Panc1 (cell line): ENCODE measurements around the gene ANO8.

Experiments used
- REST ChIP-seq, 2 experiments: IDR thresholded peaks; 2 replicates each; pipeline ENCODE4 v1.6.1; 2011 to 2012; ENCODE audit warnings: low read depth in 2 of 2, control low read depth in 1 of 2, low read length in 1 of 2, mild to moderate bottlenecking in 1 of 2, moderate library complexity in 1 of 2; ENCODE audit not compliant: insufficient read depth in 1 of 2
- SIN3A ChIP-seq: IDR thresholded peaks from 2 replicates; pipeline ENCODE4 v1.6.1; 2012; ENCODE audit warnings: low read depth, mild to moderate bottlenecking, low read length, moderate library complexity, borderline replicate concordance; ENCODE audit not compliant: insufficient read depth
- TF ChIP-seq, protein P1 (sequence below): fragments of 450-650 bp; IDR thresholded peaks from 2 replicates; pipeline ENCODE4 v1.5.1; 2017; ENCODE audit warnings: mild to moderate bottlenecking

- TF ChIP-seq, protein P1, sequence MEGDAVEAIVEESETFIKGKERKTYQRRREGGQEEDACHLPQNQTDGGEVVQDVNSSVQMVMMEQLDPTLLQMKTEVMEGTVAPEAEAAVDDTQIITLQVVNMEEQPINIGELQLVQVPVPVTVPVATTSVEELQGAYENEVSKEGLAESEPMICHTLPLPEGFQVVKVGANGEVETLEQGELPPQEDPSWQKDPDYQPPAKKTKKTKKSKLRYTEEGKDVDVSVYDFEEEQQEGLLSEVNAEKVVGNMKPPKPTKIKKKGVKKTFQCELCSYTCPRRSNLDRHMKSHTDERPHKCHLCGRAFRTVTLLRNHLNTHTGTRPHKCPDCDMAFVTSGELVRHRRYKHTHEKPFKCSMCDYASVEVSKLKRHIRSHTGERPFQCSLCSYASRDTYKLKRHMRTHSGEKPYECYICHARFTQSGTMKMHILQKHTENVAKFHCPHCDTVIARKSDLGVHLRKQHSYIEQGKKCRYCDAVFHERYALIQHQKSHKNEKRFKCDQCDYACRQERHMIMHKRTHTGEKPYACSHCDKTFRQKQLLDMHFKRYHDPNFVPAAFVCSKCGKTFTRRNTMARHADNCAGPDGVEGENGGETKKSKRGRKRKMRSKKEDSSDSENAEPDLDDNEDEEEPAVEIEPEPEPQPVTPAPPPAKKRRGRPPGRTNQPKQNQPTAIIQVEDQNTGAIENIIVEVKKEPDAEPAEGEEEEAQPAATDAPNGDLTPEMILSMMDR = no peak
- TF ChIP-seq REST (IDR thresholded peaks at IDR 0.05; ENCODE audit: insufficient read depth in 1 of 2, low read depth in 2 of 2, low read length in 1 of 2) (no peak), SIN3A (no peak)
Measured at GRCh38 chr19:17289489-17289888, 45.2 kb downstream of the ANO8 start.
